Fibroblast of lung (primary cell): Measurements from ENCODE around the gene HINT1. TPM values are rescaled to one million over a fixed set of nuclear protein-coding genes. Genes with fewer than 3 reads are reported as not detected.

Experiments
- DNase-seq, 2 donors: peaks; one replicate each; pipeline versions ENCODE4 v3.0.0 to v3.0.0-alpha.2; 2010; ENCODE audit warnings: low read depth in 2 of 2
- H2AFZ ChIP-seq: 2 replicates; pipeline ENCODE4 v1.5.1; 2012; ENCODE audit warnings: low read length, control low read depth, inconsistent platforms
- H3K27ac ChIP-seq: 2 replicates; pipeline ENCODE4 v1.5.1; 2011; ENCODE audit warnings: low read length, control low read depth; ENCODE audit not compliant: insufficient read depth
- H3K27me3 ChIP-seq: 2 replicates; pipeline ENCODE4 v1.5.1; 2011; ENCODE audit warnings: mild to moderate bottlenecking, low read length; ENCODE audit not compliant: control insufficient read depth, insufficient read depth
- H3K36me3 ChIP-seq: 2 replicates; pipeline ENCODE4 v1.5.1; 2011; ENCODE audit warnings: low read length; ENCODE audit not compliant: control insufficient read depth, insufficient read depth
- H3K4me1 ChIP-seq: 2 replicates; pipeline ENCODE4 v1.5.1; 2011; ENCODE audit warnings: low read length; ENCODE audit not compliant: control insufficient read depth, insufficient read depth; ENCODE audit errors: extremely low read depth
- H3K4me2 ChIP-seq: 2 replicates; pipeline ENCODE4 v1.5.1; 2011; ENCODE audit warnings: low read length, control low read depth; ENCODE audit not compliant: insufficient read depth; ENCODE audit errors: extremely low read depth
- H3K4me3 ChIP-seq, 4 experiments: fragments of 200-600 bp in 1 of 4; sonication (generic) in 1 of 4; replicated peaks in 1 of 4; 2 replicates each; pipeline ENCODE4 v1.5.1; 2011 to 2016; ENCODE audit warnings: low read length in 4 of 4, low read depth in 3 of 4, mild to moderate bottlenecking in 3 of 4, control low read depth in 2 of 4, inconsistent platforms in 1 of 4, mixed read lengths in 1 of 4; ENCODE audit not compliant: insufficient read depth in 1 of 4; ENCODE audit errors: control extremely low read depth in 1 of 4
- H3K79me2 ChIP-seq: 2 replicates; pipeline ENCODE4 v1.5.1; 2012; ENCODE audit warnings: mild to moderate bottlenecking, low read length, inconsistent platforms; ENCODE audit not compliant: control insufficient read depth, insufficient read depth
- H3K9ac ChIP-seq: 2 replicates; pipeline ENCODE4 v1.5.1; 2011; ENCODE audit warnings: mild to moderate bottlenecking, low read length, control low read depth; ENCODE audit not compliant: insufficient read depth
- H3K9me3 ChIP-seq: 2 replicates; pipeline ENCODE4 v1.5.1; 2012; ENCODE audit warnings: low read depth, low read length; ENCODE audit not compliant: control insufficient read depth, insufficient read depth
- H4K20me1 ChIP-seq: 2 replicates; pipeline ENCODE4 v1.5.1; 2011; ENCODE audit warnings: low read length; ENCODE audit not compliant: control insufficient read depth, insufficient read depth; ENCODE audit errors: extremely low read depth
- EZH2 ChIP-seq: IDR thresholded peaks from 2 replicates; pipeline ENCODE4 v1.5.1; 2012; ENCODE audit warnings: low read length, control low read depth, mild to moderate bottlenecking; ENCODE audit errors: missing control alignments
- polyA plus RNA-seq, 2 donors: library from polyadenylated mRNA; depleted of rRNA in 1 of 2; stranded (reverse) in 1 of 2; unstranded in 1 of 2; fragments of >200 nt; gene quantifications; 2 replicates each; pipeline ENCODE4 v1.2.1, GENCODE V29; 2011 to 2012; ENCODE audit warnings: missing spikeins in 1 of 2
- total RNA-seq: library from RNA; depleted of rRNA; stranded (reverse); fragments of >200 nt; gene quantifications from 2 replicates; pipeline ENCODE4 v1.2.1, GENCODE V29; 2014
- TF ChIP-seq, protein P1 (sequence below), 2 donors: IDR thresholded peaks in 1 of 2; conservative IDR thresholded peaks in 1 of 2; 1 replicate in 1 of 2; 2 replicates in 1 of 2; pipeline ENCODE4 v1.5.1; 2011 to 2012; ENCODE audit warnings: low read length in 2 of 2, control low read depth in 1 of 2, inconsistent platforms in 1 of 2, low read depth in 1 of 2, mild to moderate bottlenecking in 1 of 2

The HINT1 gene
- total and polyA plus RNA-seq, 2 donors (not counting 1 experiment from before 2014, with no cell fraction given), result 225 to 332 TPM

DNA sequence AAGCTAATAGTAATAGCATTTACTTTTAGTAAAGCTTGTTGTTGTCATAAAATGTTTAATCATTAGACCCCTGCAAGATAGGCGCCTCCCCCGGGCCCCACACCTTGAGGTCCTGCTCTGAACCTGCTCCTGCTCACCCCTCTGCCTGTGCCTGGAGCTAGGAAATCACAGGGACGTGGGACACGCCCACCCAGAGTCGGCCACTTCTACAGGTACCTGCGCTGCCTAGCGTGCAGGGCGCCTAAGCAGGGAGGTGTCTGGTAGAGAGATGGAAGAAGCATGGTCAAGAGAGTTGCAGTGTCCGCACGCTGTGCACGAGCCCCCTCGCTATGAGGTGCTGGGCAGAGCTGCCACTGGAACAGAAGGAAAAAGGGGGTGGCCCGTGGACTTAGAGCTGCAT is 52.6 kb downstream of the HINT1 start:
- Histone ChIP-seq H3K4me1 (no peaks in the 10 kb centered on the region), H2AFZ (no peak overlapping the region), H3K36me3 (no peaks in the 10 kb centered on the region), H3K27ac (no peak overlapping the region), H3K27me3 (no peaks in the 10 kb centered on the region), H3K4me2 (no peak overlapping the region), H4K20me1 (no peaks in the 10 kb centered on the region), H3K4me3 (no peak overlapping the region), H3K9me3 (no peaks in the 10 kb centered on the region), H3K79me2 (no peaks in the 10 kb centered on the region), H3K9ac (no peak overlapping the region)
- DNase-seq, result no peak
- TF ChIP-seq, protein P1, sequence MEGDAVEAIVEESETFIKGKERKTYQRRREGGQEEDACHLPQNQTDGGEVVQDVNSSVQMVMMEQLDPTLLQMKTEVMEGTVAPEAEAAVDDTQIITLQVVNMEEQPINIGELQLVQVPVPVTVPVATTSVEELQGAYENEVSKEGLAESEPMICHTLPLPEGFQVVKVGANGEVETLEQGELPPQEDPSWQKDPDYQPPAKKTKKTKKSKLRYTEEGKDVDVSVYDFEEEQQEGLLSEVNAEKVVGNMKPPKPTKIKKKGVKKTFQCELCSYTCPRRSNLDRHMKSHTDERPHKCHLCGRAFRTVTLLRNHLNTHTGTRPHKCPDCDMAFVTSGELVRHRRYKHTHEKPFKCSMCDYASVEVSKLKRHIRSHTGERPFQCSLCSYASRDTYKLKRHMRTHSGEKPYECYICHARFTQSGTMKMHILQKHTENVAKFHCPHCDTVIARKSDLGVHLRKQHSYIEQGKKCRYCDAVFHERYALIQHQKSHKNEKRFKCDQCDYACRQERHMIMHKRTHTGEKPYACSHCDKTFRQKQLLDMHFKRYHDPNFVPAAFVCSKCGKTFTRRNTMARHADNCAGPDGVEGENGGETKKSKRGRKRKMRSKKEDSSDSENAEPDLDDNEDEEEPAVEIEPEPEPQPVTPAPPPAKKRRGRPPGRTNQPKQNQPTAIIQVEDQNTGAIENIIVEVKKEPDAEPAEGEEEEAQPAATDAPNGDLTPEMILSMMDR (conservative IDR thresholded peaks at IDR 0.05 in 1 of 2, IDR thresholded peaks at IDR 0.05 in 1 of 2; ENCODE audit: low read depth in 1 of 2, low read length in 2 of 2), result no peak

DNA sequence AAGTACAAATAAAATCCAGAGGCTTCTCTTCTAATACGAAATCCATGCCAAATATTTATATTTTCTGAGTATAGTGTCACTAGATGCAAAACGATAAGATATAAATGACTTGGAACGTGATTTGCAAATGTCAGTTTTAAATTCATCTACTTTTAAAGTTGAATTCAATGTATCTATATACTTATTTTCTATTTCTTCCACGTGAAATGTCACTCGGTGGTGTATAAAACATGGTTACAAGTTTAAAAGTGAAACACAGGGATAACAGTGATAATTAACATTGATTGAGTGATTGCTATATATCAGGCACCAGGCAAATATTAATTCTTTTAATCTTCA is 54.8 kb downstream of the HINT1 start:
- H3K27me3 ChIP-seq, result no peaks in the 10 kb centered on the region
- H3K4me2 ChIP-seq, result no peak overlapping the region
- no peak for TF ChIP-seq EZH2
- TF ChIP-seq, protein P1 (conservative IDR thresholded peaks at IDR 0.05 in 1 of 2, IDR thresholded peaks at IDR 0.05 in 1 of 2; ENCODE audit: low read depth in 1 of 2, low read length in 2 of 2), result no peak
- H3K9ac ChIP-seq, result no peak overlapping the region
- no peak overlapping the region for H2AFZ ChIP-seq
- H3K27ac ChIP-seq, result no peak overlapping the region
- no peak for DNase-seq
- H3K4me3 ChIP-seq, result no peak overlapping the region
- H3K79me2 ChIP-seq, result no peaks in the 10 kb centered on the region
- H3K9me3 ChIP-seq, result no peaks in the 10 kb centered on the region
- no peaks in the 10 kb centered on the region for H4K20me1 ChIP-seq
- H3K36me3 ChIP-seq, result no peaks in the 10 kb centered on the region
- H3K4me1 ChIP-seq, result no peaks in the 10 kb centered on the region

DNA sequence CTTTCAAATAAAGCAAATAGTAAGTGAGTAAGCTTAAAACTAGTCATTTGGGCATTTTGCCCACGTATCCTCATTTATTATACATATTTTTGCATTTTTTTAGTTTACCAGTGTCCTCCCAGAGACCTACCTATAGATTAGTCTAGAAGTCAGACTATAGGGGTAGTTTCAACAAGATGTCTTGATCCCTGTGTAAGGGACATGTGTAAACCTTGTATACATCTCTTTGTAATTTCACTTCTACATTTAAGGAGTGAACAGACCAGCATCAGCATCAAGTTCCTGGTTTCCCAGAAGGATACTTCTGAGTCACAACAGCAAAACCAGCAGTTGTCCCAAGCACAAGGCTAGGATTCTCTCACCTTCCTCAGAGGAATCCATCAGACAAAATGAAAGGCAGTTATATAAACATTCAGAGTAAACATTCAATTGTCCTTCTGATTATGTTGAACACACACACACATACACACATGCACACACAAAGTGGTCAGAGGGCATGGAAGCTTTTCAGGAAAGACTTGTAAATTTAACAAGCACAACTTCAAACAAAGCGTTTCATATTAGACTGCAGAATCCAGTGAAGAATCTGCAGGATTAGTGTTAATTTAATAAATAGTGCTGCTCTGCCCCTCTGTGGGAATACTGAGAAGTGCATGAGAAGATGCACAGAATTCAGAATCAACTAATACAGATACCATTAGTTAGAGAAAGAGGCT is 55.4 kb downstream of the HINT1 start:
- H3K27me3 ChIP-seq, result no peaks in the 10 kb centered on the region
- H3K79me2 ChIP-seq, result no peaks in the 10 kb centered on the region
- DNase-seq, result peak; percentile 17 to 55
- no peak overlapping the region for H3K27ac ChIP-seq
- H3K4me3 ChIP-seq, result no peak overlapping the region
- H4K20me1 ChIP-seq, result no peaks in the 10 kb centered on the region
- H3K4me2 ChIP-seq, result no peak overlapping the region
- H3K9me3 ChIP-seq, result no peaks in the 10 kb centered on the region
- H3K9ac ChIP-seq, result no peak overlapping the region
- H3K4me1 ChIP-seq, result no peaks in the 10 kb centered on the region
- H2AFZ ChIP-seq, result no peak overlapping the region
- no peaks in the 10 kb centered on the region for H3K36me3 ChIP-seq
- TF ChIP-seq EZH2, result no peak
- TF ChIP-seq, protein P1 (conservative IDR thresholded peaks at IDR 0.05 in 1 of 2, IDR thresholded peaks at IDR 0.05 in 1 of 2; ENCODE audit: low read depth in 1 of 2, low read length in 2 of 2), result peak; percentile 61 to 67

Other genes with a start within 250 kb of the HINT1 start
- 6.4 and 6.9 TPM in 2 replicates for gene LYRM7, start 5.7 kb upstream of the HINT1 start, total RNA-seq
- 4.8 and 5.2 TPM in 2 replicates for gene LYRM7, start 5.7 kb upstream of the HINT1 start, polyA plus RNA-seq
- gene CDC42SE2, start 98.8 kb upstream of the HINT1 start, total RNA-seq, result 16.4 and 26.1 TPM in 2 replicates
- gene CDC42SE2, start 98.8 kb upstream of the HINT1 start, polyA plus RNA-seq, result 26.1 and 26.5 TPM in 2 replicates